ENCODE measurements around the gene GADL1. TPM values are rescaled to one million over a fixed set of nuclear protein-coding genes. Genes with fewer than 3 reads are reported as not detected.

GADL1 gene, protein sequence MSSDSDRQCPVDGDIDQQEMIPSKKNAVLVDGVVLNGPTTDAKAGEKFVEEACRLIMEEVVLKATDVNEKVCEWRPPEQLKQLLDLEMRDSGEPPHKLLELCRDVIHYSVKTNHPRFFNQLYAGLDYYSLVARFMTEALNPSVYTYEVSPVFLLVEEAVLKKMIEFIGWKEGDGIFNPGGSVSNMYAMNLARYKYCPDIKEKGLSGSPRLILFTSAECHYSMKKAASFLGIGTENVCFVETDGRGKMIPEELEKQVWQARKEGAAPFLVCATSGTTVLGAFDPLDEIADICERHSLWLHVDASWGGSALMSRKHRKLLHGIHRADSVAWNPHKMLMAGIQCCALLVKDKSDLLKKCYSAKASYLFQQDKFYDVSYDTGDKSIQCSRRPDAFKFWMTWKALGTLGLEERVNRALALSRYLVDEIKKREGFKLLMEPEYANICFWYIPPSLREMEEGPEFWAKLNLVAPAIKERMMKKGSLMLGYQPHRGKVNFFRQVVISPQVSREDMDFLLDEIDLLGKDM
- total RNA-seq: not detected

DNA sequence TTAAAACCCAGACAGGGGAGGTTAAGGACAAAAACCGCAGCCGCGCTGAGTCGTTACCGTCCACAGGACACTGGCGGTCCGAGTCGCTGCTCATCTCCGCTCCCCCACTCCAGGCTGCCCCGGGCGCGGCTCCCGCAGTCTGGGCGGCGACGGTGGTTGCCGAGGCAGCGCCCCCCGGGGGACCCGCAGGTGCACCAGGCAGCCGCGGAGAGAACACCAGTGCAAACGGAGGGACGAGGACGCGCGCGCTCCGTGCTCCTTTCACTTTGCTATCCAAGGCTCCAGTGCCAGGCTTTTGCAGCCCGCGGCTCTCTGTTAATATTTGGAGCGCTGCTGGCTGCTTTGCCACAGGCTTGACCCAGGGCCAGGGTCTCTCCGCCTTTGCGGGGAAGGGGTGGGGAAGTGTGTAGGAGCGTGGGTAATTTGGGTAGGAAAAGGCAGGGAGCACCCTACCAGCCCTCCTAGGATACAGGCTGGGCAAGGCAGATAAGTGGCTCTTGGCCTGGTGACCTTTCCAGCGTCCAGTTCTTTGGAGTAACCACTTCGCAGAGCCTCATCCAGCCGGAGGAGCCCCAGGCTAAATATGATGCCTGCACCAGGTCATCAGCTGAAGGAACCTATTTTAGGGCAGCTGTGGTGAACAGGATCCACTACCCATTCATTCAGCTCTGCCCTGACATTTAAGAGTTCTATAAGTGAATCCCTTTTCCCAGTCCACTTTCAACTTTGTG is at the start of gene GADL1:
TSS of gene GADL1 (minus strand) at position 141 of the 731 bp plus-strand sequence. CDS start at position 94, 47 bp downstream.
- DNase-seq: peak; percentile 36
- Mint-ChIP-seq H3K27me3 (peaks cover 50% of the 10 kb centered on the region), H3K27ac (no peak within 1 kb of the TSS), H3K9me3 (no peaks in the 10 kb centered on the region), H3K36me3 (no peaks in the 10 kb centered on the region), H3K4me3 (peak within 1 kb of the TSS; percentile 50), H3K4me1 (peaks cover 17% of the 10 kb centered on the region)

DNA sequence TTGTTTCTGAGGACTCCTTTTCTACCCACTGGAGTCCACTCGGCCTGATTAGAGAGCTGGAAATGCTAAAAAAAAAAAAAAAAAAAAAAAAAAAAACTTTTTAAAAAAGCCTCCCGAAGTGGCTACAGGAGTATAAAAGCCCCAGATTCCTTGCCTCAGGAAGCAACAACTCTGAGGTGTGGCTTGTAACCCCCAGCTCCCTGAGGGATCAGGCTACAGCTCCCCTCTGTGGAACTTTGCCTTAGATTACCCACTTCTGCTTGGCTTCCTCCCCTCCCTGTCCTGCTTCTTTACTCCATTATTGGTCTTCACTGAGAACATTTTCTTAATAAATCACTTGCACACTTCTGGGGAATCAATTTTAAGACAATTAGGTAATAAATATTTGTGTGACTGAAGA is 49.7 kb upstream of the GADL1 start:
- Mint-ChIP-seq H3K4me1 (peaks cover 1% of the 10 kb centered on the region), H3K9me3 (peaks cover 5% of the 10 kb centered on the region), H3K27ac (no peak overlapping the region), H3K27me3 (no peaks in the 10 kb centered on the region), H3K36me3 (peaks cover 4% of the 10 kb centered on the region), H3K4me3 (no peak overlapping the region)
- no peak for DNase-seq

DNA sequence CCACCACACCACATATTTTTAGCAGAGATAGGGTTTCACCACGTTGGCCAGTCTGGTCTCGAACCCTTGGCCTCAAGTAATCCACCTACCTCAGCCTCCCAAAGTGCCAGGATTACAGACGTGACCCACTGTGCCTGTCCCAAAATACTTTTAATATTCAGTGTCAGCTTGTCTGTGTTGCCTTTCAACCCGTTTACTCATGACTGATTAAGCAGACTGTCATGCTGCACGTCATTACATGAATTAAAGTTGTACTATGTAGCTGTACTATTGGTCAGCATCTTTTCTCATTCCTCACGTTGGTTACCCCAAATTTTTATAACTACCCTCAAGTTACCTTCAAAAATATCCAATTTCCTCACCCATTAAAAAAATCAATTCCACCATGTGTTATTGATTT is 48.7 kb upstream of the GADL1 start:
- Mint-ChIP-seq H3K4me1 (peaks cover 1% of the 10 kb centered on the region), H3K9me3 (peaks cover 5% of the 10 kb centered on the region), H3K27me3 (no peaks in the 10 kb centered on the region), H3K4me3 (no peak overlapping the region), H3K27ac (no peak overlapping the region), H3K36me3 (peaks cover 4% of the 10 kb centered on the region)
- no peak for DNase-seq

DNA sequence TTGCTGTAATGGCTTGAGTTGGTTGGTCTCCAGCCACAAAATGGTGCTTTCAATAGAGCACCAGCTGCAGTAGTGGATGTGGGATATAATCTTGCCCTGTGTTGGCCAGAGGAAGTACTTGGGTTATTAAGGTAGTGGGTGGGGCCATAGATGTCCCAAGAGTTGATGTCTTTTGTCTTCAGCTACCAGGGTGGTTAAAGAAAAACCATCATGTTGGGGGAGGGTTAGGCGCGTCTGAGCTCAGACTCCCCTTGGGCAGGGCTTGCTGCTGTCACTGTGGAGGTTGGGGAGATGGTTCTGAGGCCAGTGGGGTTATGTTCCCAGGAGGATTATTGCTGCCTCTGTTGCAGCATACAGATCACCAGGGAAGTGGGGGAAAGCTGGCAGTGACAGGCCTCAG is 46.9 kb upstream of the GADL1 start:
- DNase-seq: no peak
- H3K27me3 Mint-ChIP-seq: no peaks in the 10 kb centered on the region
- peaks cover 4% of the 10 kb centered on the region for H3K36me3 Mint-ChIP-seq
- peaks cover 5% of the 10 kb centered on the region for H3K9me3 Mint-ChIP-seq
- H3K4me1 Mint-ChIP-seq: peaks cover 1% of the 10 kb centered on the region
- H3K27ac Mint-ChIP-seq: peak overlapping the region; percentile 23
- H3K4me3 Mint-ChIP-seq: no peak overlapping the region

DNA sequence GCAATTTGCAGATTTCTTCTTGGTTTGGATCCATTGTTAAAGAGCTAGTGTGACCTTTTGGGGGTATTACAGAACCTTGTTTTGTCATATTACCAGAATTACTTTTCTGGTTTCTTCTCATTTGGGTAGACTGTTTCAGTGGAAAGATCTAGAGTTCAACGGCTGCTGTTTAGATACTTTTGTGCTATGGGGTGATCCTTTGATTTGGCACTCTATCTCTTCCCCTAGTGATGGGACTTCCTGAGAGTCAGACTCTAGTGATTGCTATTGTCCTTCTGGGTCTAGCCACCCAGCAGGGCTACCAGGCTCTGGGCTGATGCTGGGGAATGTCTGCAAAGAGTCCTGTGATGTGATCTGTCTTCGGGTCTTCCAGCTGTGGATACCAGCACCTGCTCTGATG is 46.3 kb upstream of the GADL1 start:
- Mint-ChIP-seq H3K9me3 (peaks cover 5% of the 10 kb centered on the region), H3K4me1 (peaks cover 1% of the 10 kb centered on the region), H3K27ac (no peak overlapping the region), H3K27me3 (no peaks in the 10 kb centered on the region), H3K36me3 (peaks cover 4% of the 10 kb centered on the region), H3K4me3 (no peak overlapping the region)
- DNase-seq: no peak

DNA sequence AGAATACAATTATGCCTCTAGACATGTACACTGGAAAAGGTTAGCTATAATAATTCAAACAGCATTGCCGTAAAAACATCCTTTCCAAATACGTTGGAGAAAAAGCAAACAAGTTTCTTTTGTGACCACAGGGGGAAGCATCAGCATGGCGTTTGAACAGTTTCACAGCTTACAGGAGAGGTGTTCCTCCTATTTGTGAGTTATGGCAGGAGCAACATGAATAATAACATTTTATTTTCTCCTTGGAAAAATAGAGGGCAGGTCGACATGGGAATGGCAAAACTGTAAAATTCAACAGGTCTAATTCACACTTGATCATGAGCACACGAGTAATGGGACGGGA is 39.7 kb upstream of the GADL1 start:
- Mint-ChIP-seq H3K4me3 (no peak overlapping the region), H3K36me3 (no peaks in the 10 kb centered on the region), H3K27ac (no peak overlapping the region)

DNA sequence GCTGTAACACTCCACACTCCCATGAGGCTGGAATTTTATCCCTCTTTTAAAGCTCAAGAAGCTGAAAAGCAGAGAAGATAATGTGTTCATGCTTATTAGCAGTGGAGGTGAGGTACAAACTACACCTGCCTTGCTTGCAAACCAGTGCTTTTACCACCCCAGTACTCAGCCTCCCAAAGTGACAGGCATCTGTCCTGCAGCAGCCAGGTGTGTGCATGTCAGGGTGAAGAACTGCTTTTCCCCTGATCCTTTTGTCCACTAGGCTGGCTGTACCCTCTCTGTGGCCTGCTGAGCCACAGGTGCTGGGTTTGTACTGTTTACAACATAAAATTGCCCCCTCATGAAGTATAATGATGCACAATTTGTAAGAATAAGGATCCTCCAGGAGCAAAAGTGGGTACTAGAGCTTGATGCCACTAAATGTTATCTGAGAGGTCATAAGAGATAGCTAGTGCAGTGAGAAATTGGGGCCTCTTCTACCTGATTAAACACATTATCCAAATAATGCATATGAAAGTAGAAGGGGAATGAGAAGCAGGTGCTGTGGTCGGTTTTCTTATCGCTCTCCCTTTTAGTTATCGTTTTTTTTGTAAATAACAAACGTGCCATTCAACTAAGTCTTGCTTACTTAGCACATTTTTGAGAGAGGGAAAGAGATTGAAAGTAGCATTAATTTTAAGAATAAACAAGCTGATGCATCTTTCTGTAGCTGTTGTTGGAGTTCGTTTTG is 39.2 kb upstream of the GADL1 start:
- no peak for DNase-seq
- Mint-ChIP-seq H3K36me3 (no peaks in the 10 kb centered on the region), H3K27me3 (no peaks in the 10 kb centered on the region), H3K27ac (no peak overlapping the region), H3K4me3 (no peak overlapping the region), H3K9me3 (peaks cover 2% of the 10 kb centered on the region), H3K4me1 (peaks cover 8% of the 10 kb centered on the region)

More for the DNA sequence above, 39.7 kb upstream of the GADL1 start:
- peaks cover 2% of the 10 kb centered on the region for H3K9me3 Mint-ChIP-seq
- no peaks in the 10 kb centered on the region for H3K27me3 Mint-ChIP-seq
- peaks cover 8% of the 10 kb centered on the region for H3K4me1 Mint-ChIP-seq
- DNase-seq: no peak

DNA sequence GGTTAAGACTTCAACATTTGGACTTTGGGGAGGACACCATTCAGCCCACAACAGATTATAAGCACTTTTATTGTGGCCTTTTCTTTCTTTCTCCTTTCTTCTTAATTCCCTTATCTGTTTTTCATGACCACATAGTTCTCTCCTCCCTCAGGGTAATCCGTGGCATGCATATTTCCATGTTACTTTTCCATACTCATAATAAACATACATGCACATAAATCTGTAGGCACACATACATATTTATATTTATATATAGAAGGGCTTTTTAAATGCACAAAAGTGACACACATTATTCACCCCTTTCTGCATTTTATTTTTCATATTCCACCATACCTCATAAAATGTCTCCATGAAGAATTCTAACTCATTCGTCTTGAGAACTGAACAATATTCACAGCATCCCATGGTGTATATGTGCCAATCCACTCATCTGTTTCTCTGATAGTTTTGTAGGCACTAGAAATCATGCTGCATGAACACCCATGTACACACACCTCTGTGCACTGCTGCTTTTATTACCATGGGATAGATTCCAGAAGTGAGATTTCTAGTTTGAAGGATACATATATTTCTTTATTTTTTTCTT is 38.1 kb upstream of the GADL1 start:
- Mint-ChIP-seq H3K4me1 (peaks cover 8% of the 10 kb centered on the region), H3K4me3 (no peak overlapping the region), H3K27ac (no peak overlapping the region), H3K36me3 (no peaks in the 10 kb centered on the region), H3K9me3 (peaks cover 2% of the 10 kb centered on the region), H3K27me3 (no peaks in the 10 kb centered on the region)
- DNase-seq: no peak

DNA sequence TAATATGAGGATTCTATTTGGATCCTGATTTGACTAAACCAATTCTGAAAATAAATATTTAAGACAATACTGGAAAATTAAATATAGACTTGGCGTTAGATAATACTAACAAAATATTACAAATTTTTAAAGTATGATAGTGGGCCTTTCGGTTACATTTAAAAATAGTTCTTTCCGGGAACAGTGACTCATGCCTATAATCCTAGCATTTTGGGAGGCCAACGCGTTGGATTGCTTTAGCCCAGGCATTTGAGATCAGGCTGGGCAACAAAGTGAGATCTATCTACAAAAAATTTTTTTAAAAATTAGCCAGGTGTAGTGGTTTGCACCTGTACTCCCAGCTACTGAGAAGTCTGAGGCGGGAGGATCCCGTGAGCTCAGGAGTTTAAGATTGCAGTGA is 30.3 kb upstream of the GADL1 start:
- no peaks in the 10 kb centered on the region for H3K36me3 Mint-ChIP-seq
- peaks cover 2% of the 10 kb centered on the region for H3K9me3 Mint-ChIP-seq
- H3K4me1 Mint-ChIP-seq: no peaks in the 10 kb centered on the region
- no peak overlapping the region for H3K4me3 Mint-ChIP-seq
- DNase-seq: no peak
- H3K27ac Mint-ChIP-seq: no peak overlapping the region
- peaks cover 6% of the 10 kb centered on the region for H3K27me3 Mint-ChIP-seq

DNA sequence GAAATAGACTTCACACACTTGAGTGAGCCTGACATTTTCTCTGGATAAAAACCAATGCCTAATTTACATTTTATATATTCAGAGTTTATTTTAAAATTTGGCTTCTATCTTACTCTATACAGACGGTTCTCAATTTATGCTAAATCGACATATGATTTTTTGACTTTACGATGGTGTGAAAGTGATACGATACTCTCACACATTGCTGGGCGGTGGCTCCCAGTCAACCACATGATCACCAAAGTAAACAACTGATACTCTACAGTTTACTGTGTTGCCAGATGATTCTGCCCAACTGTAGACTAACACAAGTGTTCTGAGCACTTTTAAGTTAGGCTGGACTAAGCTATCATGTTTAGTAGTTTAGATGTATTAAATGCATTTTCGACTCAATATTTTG is 25.1 kb upstream of the GADL1 start:
- Mint-ChIP-seq H3K9me3 (no peaks in the 10 kb centered on the region), H3K36me3 (no peaks in the 10 kb centered on the region), H3K27me3 (peaks cover 6% of the 10 kb centered on the region), H3K27ac (no peak overlapping the region), H3K4me1 (no peaks in the 10 kb centered on the region), H3K4me3 (no peak overlapping the region)
- DNase-seq: no peak

DNA sequence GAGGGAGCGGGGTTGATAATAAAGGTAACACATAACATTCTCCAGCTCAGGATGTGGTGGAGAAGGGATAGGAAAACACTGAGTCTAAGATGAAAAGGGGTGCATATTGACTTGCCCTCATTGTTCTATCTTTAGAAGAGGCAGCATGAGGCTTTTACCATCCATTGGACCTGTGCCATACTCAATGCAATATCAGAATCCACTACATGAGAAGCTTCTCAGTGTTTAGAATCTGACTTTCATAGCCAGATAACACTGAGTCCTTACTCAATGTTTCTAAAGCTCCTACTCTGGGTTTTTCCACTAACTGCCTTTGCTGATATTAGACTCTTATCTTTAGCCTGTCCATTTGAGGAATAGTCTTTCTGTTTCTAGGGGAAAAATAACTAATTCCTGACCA is 24.3 kb upstream of the GADL1 start:
- Mint-ChIP-seq H3K9me3 (no peaks in the 10 kb centered on the region), H3K4me3 (no peak overlapping the region), H3K4me1 (no peaks in the 10 kb centered on the region), H3K27ac (no peak overlapping the region), H3K27me3 (peaks cover 6% of the 10 kb centered on the region), H3K36me3 (no peaks in the 10 kb centered on the region)
- DNase-seq: no peak

DNA sequence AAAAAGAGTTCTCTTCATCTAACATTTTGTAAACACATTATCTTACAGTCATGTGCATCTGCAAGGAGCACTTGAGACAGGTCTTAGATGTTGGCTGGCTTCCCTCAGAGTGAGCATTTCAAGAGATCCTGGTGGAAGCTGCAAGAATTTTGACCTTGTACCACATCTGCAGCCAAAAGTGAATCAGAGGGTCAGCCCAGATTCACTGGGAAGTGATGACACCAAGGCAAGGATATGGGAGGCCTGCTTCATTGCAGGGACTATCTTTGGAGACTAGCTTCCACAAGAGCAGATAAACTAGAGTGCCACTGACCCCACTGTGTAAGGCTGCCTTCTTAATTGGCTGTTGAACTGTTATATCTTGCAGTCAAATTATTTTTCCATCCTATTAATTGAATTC is 21.3 kb upstream of the GADL1 start:
- H3K27ac Mint-ChIP-seq: no peak overlapping the region
- DNase-seq: no peak
- H3K4me3 Mint-ChIP-seq: no peak overlapping the region
- H3K9me3 Mint-ChIP-seq: no peaks in the 10 kb centered on the region
- no peaks in the 10 kb centered on the region for H3K27me3 Mint-ChIP-seq
- no peaks in the 10 kb centered on the region for H3K4me1 Mint-ChIP-seq
- H3K36me3 Mint-ChIP-seq: no peaks in the 10 kb centered on the region

DNA sequence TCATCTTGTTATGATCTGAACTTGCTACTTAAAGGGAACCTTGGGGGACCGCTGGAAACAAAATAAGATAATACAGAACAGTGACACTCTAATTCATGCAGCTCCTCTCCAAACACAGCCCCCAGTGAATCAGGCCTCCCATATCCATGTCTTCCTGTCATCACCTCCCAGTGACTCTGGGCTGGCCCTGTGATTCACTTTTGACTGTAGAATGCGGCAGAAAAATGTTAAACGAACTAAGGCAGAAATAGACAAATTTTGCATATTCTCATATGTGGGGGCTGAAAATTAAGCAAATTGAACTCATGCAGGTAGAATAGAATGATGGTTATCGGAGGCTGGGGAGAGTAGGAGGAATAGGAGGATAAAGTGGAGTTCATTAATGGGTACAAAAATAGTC is 20.2 kb upstream of the GADL1 start:
- Mint-ChIP-seq H3K4me1 (no peaks in the 10 kb centered on the region), H3K9me3 (no peaks in the 10 kb centered on the region), H3K36me3 (no peaks in the 10 kb centered on the region), H3K4me3 (no peak overlapping the region), H3K27ac (no peak overlapping the region), H3K27me3 (no peaks in the 10 kb centered on the region)
- no peak for DNase-seq

DNA sequence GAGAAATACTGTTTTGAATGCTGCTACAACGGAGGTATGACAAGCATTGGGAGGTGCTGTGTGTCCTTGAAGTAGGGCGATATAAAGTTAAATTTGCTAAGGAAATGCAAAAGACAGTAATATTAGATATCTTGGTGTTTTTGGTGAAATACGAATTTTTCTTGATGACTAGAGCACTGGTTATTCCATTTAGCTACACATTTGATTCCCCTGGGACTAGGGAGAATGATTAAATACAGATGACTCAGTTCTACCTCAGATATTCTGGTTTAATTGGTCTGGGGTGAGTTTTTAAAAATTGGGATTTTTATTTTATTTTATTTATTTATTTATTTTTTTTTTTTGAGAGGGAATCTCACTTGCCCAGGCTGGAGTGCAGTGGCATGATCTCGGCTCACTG is 18.7 kb upstream of the GADL1 start:
- H3K4me1 Mint-ChIP-seq: no peaks in the 10 kb centered on the region
- H3K27me3 Mint-ChIP-seq: no peaks in the 10 kb centered on the region
- H3K4me3 Mint-ChIP-seq: no peak overlapping the region
- no peaks in the 10 kb centered on the region for H3K9me3 Mint-ChIP-seq
- H3K36me3 Mint-ChIP-seq: no peaks in the 10 kb centered on the region
- H3K27ac Mint-ChIP-seq: no peak overlapping the region
- DNase-seq: no peak

DNA sequence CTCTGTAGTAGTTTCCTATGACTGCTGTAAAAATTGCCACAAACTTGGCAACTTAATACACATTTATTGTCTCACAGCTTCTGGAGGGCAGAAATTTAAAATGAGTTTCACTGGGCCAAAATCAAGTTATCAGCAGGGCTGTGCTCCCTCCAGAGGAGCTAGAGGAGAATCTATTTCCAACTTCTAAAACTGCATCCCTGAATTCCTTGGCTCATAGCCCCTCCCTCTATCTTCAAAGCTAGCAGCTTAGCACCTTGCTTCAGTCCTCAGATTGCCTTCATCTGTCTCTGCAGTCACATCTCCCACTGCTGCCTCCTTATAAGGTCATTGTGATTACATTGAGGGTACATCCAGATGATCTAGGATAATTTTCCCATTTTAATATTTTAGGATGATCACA is 17.8 kb upstream of the GADL1 start:
- Mint-ChIP-seq H3K4me1 (no peaks in the 10 kb centered on the region), H3K27ac (no peak overlapping the region), H3K36me3 (no peaks in the 10 kb centered on the region), H3K4me3 (no peak overlapping the region), H3K27me3 (no peaks in the 10 kb centered on the region), H3K9me3 (no peaks in the 10 kb centered on the region)
- no peak for DNase-seq
